ENCODE measurements around the gene SRSF6. TPM values are rescaled to one million over a fixed set of nuclear protein-coding genes. Genes with fewer than 3 reads are reported as not detected.

SRSF6 gene
- total RNA-seq, 4 donors from 2014 or later: 60.3 to 153 (median 112) TPM

- no peak overlapping the region for H3K4me3 ChIP-seq
- TF ChIP-seq, protein P1, sequence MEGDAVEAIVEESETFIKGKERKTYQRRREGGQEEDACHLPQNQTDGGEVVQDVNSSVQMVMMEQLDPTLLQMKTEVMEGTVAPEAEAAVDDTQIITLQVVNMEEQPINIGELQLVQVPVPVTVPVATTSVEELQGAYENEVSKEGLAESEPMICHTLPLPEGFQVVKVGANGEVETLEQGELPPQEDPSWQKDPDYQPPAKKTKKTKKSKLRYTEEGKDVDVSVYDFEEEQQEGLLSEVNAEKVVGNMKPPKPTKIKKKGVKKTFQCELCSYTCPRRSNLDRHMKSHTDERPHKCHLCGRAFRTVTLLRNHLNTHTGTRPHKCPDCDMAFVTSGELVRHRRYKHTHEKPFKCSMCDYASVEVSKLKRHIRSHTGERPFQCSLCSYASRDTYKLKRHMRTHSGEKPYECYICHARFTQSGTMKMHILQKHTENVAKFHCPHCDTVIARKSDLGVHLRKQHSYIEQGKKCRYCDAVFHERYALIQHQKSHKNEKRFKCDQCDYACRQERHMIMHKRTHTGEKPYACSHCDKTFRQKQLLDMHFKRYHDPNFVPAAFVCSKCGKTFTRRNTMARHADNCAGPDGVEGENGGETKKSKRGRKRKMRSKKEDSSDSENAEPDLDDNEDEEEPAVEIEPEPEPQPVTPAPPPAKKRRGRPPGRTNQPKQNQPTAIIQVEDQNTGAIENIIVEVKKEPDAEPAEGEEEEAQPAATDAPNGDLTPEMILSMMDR (IDR thresholded peaks at IDR 0.05): no peak
- no peak for TF ChIP-seq POLR2A (IDR thresholded peaks at IDR 0.05)
- peaks cover 7 to 10% of the 10 kb centered on the region in 2 donors for H3K4me1 ChIP-seq
- intact Hi-C loops (cut with DNase I; ENCODE audit: low total_unique reads): no loop called here
- H3K27me3 ChIP-seq: no peaks in the 10 kb centered on the region
- no peaks in the 10 kb centered on the region for H3K36me3 ChIP-seq
- H3K9me3 ChIP-seq: no peaks in the 10 kb centered on the region
- no peak overlapping the region for H3K27ac ChIP-seq
- DNase-seq: no peak
These were observed 3.1 kb downstream of the SRSF6 start for GRCh38 chr20:43460830-43461200.

GRCh38 chr20:43461894-43462659 is 4.4 kb downstream of the SRSF6 start:
- Histone ChIP-seq H3K4me1 (peaks cover 0 to 5% of the 10 kb centered on the region in 2 donors), H3K4me3 (no peak overlapping the region), H3K27me3 (no peaks in the 10 kb centered on the region), H3K27ac (no peak overlapping the region), H3K9me3 (no peaks in the 10 kb centered on the region), H3K36me3 (no peaks in the 10 kb centered on the region)
- TF ChIP-seq POLR2A (IDR thresholded peaks at IDR 0.05): no peak
- TF ChIP-seq, protein P1 (IDR thresholded peaks at IDR 0.05): no peak
- intact Hi-C loops (cut with DNase I; ENCODE audit: low total_unique reads): no loop called here
- DNase-seq: no peak

- no peak for DNase-seq
- Histone ChIP-seq H3K9me3 (no peaks in the 10 kb centered on the region), H3K27ac (no peak overlapping the region), H3K4me1 (peaks cover 0 to 5% of the 10 kb centered on the region in 2 donors), H3K36me3 (no peaks in the 10 kb centered on the region), H3K27me3 (no peaks in the 10 kb centered on the region), H3K4me3 (no peak overlapping the region)
- TF ChIP-seq POLR2A (IDR thresholded peaks at IDR 0.05): no peak
- TF ChIP-seq, protein P1 (IDR thresholded peaks at IDR 0.05): no peak
- intact Hi-C loops (cut with DNase I; ENCODE audit: low total_unique reads): no loop called here
These were observed 5.2 kb downstream of the SRSF6 start for GRCh38 chr20:43462660-43463526.

DNA sequence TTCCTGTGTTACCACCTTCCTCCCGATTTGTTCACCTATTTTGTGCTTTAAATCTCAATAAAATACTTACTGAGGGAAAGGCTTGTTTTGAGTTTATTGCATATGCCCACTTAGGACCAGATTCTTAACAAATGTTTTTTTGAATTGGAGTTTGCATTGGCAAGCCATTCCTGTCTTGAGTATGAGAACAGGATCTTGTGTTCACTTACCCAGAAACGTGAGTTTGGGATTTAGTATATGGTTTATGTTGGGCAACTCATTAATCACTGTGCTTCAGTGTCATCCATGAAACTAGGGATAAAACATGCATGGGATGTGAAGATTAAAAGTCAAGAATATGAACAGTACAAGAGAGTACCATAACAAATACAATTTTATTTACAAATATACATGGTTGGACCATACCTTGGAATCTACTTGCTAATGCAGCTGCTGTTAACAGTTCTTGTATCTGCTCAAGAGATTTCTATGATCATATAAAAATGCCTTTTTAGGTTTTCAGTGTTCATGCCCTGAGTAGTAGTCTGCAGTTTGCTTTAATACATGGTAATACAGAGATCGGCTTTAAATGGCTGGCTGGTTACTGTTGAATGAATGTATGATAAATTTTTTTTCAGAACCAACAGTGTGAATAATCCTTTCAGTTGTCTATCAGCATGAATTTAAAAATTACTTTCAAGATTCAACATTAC is 6.0 kb downstream of the SRSF6 start:
- Histone ChIP-seq H3K9me3 (no peaks in the 10 kb centered on the region), H3K4me1 (peaks cover 0 to 5% of the 10 kb centered on the region in 2 donors), H3K27ac (no peak overlapping the region), H3K27me3 (no peaks in the 10 kb centered on the region), H3K4me3 (no peak overlapping the region), H3K36me3 (no peaks in the 10 kb centered on the region)
- DNase-seq: no peak
- intact Hi-C loops (cut with DNase I; ENCODE audit: low total_unique reads): no loop called here
- no peak for TF ChIP-seq POLR2A (IDR thresholded peaks at IDR 0.05)
- TF ChIP-seq, protein P1 (IDR thresholded peaks at IDR 0.05): no peak
